Peyer's patch (tissue), 4 donors: ENCODE data around the gene EID2.

ENCODE experiments used
- POLR2A ChIP-seq, 2 donors: fragments of 450-650 bp; IDR thresholded peaks; one replicate each; pipeline ENCODE4 v1.5.1; 2017; ENCODE audit warnings: antibody characterized with exemption in 2 of 2, mild to moderate bottlenecking in 2 of 2, moderate library complexity in 2 of 2
- TF ChIP-seq, protein P1 (sequence below), 6 experiments: fragments of 450-650 bp in 4 of 6; fragments of 200-600 bp in 2 of 6; sonication (generic) in 1 of 6; IDR thresholded peaks; one replicate each; pipeline ENCODE4 v1.5.1; 2017 to 2019; ENCODE audit warnings: antibody characterized with exemption in 6 of 6, mild to moderate bottlenecking in 3 of 6, moderate library complexity in 1 of 6

DNA sequence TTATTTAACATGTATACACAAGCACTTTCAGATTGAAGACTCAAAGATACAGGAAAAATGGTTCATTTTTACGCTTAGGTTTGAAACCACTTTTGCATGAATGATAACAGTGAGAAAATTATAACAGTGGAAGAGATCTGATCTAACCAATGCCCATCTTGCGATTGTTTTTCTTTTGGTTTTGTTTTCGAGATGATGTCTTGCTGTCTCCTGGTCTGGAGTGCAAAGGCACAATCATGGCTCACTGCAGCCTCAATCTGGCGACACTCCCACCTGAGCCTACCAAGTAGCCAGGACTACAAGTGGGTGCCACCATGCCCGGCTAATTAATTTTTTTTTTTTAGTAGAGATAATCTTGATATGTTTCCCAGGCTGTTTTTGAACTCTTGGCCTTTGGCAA is 10.2 kb upstream of the EID2 start:
- TF ChIP-seq, protein P1, sequence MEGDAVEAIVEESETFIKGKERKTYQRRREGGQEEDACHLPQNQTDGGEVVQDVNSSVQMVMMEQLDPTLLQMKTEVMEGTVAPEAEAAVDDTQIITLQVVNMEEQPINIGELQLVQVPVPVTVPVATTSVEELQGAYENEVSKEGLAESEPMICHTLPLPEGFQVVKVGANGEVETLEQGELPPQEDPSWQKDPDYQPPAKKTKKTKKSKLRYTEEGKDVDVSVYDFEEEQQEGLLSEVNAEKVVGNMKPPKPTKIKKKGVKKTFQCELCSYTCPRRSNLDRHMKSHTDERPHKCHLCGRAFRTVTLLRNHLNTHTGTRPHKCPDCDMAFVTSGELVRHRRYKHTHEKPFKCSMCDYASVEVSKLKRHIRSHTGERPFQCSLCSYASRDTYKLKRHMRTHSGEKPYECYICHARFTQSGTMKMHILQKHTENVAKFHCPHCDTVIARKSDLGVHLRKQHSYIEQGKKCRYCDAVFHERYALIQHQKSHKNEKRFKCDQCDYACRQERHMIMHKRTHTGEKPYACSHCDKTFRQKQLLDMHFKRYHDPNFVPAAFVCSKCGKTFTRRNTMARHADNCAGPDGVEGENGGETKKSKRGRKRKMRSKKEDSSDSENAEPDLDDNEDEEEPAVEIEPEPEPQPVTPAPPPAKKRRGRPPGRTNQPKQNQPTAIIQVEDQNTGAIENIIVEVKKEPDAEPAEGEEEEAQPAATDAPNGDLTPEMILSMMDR (IDR thresholded peaks at IDR 0.05), result no peak
- no peak for TF ChIP-seq POLR2A (IDR thresholded peaks at IDR 0.05)
